Fibroblast of pulmonary artery (primary cell): ENCODE data around the gene HRC.
"Not testable (repeated sequence)": the region's sequence is repeated elsewhere in the genome, so short reads cannot be mapped to it uniquely, and the experiment has no call there.

ENCODE experiments used
- DNase-seq: peaks from one replicate; pipeline ENCODE4 v3.0.0-alpha.2; 2010; ENCODE audit warnings: low read depth
- H3K4me3 ChIP-seq: replicated peaks from 2 replicates; pipeline ENCODE4 v1.5.1; 2011; ENCODE audit warnings: low read depth, mild to moderate bottlenecking, control low read depth, low read length, moderate library complexity
- TF ChIP-seq, protein P1 (sequence below): IDR thresholded peaks from 2 replicates; pipeline ENCODE4 v1.5.1; 2011; ENCODE audit warnings: mild to moderate bottlenecking, control low read depth, low read length, inconsistent platforms; ENCODE audit errors: missing control alignments

Gene HRC

GRCh38 chr19:49190781-49191180 is 35.6 kb upstream of the HRC start:
- TF ChIP-seq, protein P1, sequence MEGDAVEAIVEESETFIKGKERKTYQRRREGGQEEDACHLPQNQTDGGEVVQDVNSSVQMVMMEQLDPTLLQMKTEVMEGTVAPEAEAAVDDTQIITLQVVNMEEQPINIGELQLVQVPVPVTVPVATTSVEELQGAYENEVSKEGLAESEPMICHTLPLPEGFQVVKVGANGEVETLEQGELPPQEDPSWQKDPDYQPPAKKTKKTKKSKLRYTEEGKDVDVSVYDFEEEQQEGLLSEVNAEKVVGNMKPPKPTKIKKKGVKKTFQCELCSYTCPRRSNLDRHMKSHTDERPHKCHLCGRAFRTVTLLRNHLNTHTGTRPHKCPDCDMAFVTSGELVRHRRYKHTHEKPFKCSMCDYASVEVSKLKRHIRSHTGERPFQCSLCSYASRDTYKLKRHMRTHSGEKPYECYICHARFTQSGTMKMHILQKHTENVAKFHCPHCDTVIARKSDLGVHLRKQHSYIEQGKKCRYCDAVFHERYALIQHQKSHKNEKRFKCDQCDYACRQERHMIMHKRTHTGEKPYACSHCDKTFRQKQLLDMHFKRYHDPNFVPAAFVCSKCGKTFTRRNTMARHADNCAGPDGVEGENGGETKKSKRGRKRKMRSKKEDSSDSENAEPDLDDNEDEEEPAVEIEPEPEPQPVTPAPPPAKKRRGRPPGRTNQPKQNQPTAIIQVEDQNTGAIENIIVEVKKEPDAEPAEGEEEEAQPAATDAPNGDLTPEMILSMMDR, result no peak
- DNase-seq, result no peak
- no peak overlapping the region for H3K4me3 ChIP-seq

- no peak overlapping the region for H3K4me3 ChIP-seq
- DNase-seq, result no peak
- TF ChIP-seq, protein P1, result no peak
Measured at GRCh38 chr19:49189259-49189658, 34.1 kb upstream of the HRC start.

- no peak overlapping the region for H3K4me3 ChIP-seq
- DNase-seq, result no peak
- TF ChIP-seq, protein P1, result no peak
Measured at GRCh38 chr19:49188626-49189200, 33.5 kb upstream of the HRC start.

DNA sequence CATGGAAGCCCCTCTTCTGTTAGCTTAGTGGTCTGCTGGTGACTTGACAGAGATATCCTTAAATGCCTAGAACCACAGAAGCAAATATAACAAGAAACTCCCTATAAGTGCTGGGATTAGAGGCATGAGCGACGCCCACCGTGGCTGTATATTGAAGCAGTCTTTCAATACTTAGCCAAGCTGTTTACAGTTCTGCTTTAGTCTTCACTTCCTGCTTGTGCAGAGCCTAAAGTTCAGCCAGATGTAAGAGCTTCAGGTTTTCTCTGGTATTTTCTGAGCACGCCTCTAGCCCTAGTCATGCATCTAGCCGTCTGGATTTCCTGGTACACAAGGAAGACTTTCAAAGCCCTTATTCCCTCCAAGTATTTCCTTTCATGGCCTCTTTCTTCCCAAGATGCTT is 30.9 kb upstream of the HRC start:
- TF ChIP-seq, protein P1, result no peak
- no peak overlapping the region for H3K4me3 ChIP-seq
- no peak for DNase-seq

DNA sequence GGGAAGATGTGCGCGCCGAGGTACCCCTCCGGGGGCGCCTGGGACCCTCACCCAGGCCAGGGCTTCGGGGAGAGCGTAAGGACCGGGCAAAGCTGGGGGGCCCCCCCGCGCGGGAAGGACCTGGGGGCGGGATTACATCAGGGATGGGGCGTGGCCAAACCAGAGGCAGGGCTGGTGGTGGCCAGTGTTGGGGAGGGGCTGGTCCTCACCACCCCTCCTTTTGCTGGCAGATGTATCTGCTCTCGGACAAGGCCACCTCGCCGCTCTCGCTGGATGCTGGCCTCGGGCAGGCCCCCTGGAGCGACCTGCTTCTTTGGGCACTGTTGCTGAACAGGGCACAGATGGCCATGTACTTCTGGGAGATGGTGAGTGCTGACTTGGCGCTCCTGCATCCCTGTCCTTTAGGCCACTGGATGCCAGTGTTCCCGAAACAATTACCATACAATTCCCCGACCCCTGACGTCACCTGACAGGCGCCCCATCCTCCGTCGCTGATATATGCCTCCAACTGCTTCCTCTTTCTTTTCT is 27.7 kb upstream of the HRC start:
- DNase-seq, result no peak
- TF ChIP-seq, protein P1, result no peak
- H3K4me3 ChIP-seq, result no peak overlapping the region

DNA sequence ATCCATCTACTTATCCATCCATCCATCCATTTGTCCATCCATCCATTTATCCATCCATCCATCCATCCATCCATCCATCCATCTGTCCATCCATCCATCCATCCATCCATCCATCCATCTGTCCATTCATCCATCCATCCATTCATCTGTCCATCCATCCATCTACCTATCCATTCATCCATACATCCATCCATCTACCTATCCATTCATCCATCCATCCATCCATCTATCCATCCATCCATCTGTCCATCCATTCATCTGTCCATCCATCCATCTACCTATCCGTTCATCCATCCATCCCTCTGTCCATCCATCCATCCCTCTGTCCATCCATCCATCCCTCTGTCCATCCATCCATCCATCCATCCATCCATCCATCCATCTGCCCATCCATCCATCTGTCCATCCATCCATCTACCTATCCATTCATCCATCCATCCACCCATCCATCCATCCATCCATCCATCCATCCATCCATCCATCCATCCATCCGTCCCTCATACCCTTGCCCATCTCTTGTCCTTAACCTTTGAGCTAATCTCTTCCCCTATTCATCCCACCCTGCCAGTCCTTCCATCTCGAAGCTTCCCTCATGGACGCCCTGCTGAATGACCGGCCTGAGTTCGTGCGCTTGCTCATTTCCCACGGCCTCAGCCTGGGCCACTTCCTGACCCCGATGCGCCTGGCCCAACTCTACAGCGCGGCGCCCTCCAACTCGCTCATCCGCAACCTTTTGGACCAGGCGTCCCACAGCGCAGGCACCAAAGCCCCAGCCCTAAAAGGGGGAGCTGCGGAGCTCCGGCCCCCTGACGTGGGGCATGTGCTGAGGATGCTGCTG is 27.0 kb upstream of the HRC start:
- DNase-seq, H3K4me3 ChIP-seq: not testable (repeated sequence)

GRCh38 chr19:49180659-49181058 is 25.5 kb upstream of the HRC start:
- no peak for DNase-seq
- TF ChIP-seq, protein P1, result no peak
- no peak overlapping the region for H3K4me3 ChIP-seq
